Measurements from ENCODE around the gene SEMA5A. TPM values are rescaled to one million over a fixed set of nuclear protein-coding genes. Genes with fewer than 3 reads are reported as not detected.

SEMA5A gene
- total and polyA plus RNA-seq, 2 donors (not counting 1 experiment from before 2014, with no cell fraction given): not detected

GRCh38 chr5:9483243-9483642 is 62.6 kb downstream of the SEMA5A start:
- DNase-seq (no peak), ATAC-seq (ENCODE audit: low read depth) (no peak)
- no peak for TF ChIP-seq CTCF (IDR thresholded peaks at IDR 0.05)
- TF ChIP-seq EZH2 (IDR thresholded peaks at IDR 0.05; ENCODE audit: borderline replicate concordance, insufficient read depth, low read depth, low read length, poor library complexity, severe bottlenecking): no peak
- Histone ChIP-seq H3K36me3 (replicated peaks in 1 of 2; ENCODE audit: control extremely low read depth in 1 of 2, control insufficient read depth in 1 of 2, extremely low read depth in 1 of 2, insufficient read depth in 2 of 2, low read length in 1 of 2) (no peaks in the 10 kb centered on the region), H3K4me3 (ENCODE audit: control extremely low read depth in 1 of 5, extremely low read depth in 1 of 5, insufficient read depth in 1 of 5, low read depth in 2 of 5, low read length in 4 of 5) (no peak overlapping the region), H3K27me3 (replicated peaks in 1 of 4; ENCODE audit: control extremely low read depth in 1 of 4, control insufficient read depth in 3 of 4, insufficient read depth in 4 of 4, low read length in 3 of 4) (no peaks in the 10 kb centered on the region), H3K27ac (ENCODE audit: low read length in 2 of 2) (no peak overlapping the region), H3K4me1 (ENCODE audit: control insufficient read depth in 2 of 2, insufficient read depth in 2 of 2, low read length in 2 of 2) (no peaks in the 10 kb centered on the region), H3K9ac (ENCODE audit: low read length) (no peak overlapping the region), H2AFZ (ENCODE audit: insufficient read depth, low read depth, low read length, poor library complexity, severe bottlenecking) (no peak overlapping the region), H3K79me2 (ENCODE audit: control insufficient read depth, insufficient read depth, low read length) (no peaks in the 10 kb centered on the region), H3K9me3 (ENCODE audit: control extremely low read depth in 1 of 3, control insufficient read depth in 2 of 3, insufficient read depth in 1 of 3, low read length in 2 of 3) (peaks cover 0 to 3% (median 0%) of the 10 kb centered on the region in 3 donors), H4K20me1 (ENCODE audit: control insufficient read depth, insufficient read depth, low read length, poor library complexity, severe bottlenecking) (no peaks in the 10 kb centered on the region), H3K4me2 (replicated peaks; ENCODE audit: low read depth, low read length, poor library complexity, severe bottlenecking) (no peak overlapping the region)
- Mint-ChIP-seq H3K4me1 (no peaks in the 10 kb centered on the region), H3K4me3 (no peak overlapping the region), H3K27me3 (no peaks in the 10 kb centered on the region), H3K9me3 (ENCODE audit: insufficient read depth) (no peaks in the 10 kb centered on the region), H3K27ac (no peak overlapping the region)
- ChIA-PET POLR2A (no interaction called here), CTCF (no interaction called here)
- intact Hi-C loops (cut with micrococcal nuclease): no loop called here
- WGBS (ENCODE audit: insufficient coverage): 17% methylated on average over 1 of the region's 3 CpGs

- Histone ChIP-seq H3K4me3 (ENCODE audit: control extremely low read depth in 1 of 5, extremely low read depth in 1 of 5, insufficient read depth in 1 of 5, low read depth in 2 of 5, low read length in 4 of 5) (no peak overlapping the region), H3K4me2 (replicated peaks; ENCODE audit: low read depth, low read length, poor library complexity, severe bottlenecking) (no peak overlapping the region), H3K27me3 (replicated peaks in 1 of 4; ENCODE audit: control extremely low read depth in 1 of 4, control insufficient read depth in 3 of 4, insufficient read depth in 4 of 4, low read length in 3 of 4) (no peaks in the 10 kb centered on the region), H3K36me3 (replicated peaks in 1 of 2; ENCODE audit: control extremely low read depth in 1 of 2, control insufficient read depth in 1 of 2, extremely low read depth in 1 of 2, insufficient read depth in 2 of 2, low read length in 1 of 2) (no peaks in the 10 kb centered on the region), H4K20me1 (ENCODE audit: control insufficient read depth, insufficient read depth, low read length, poor library complexity, severe bottlenecking) (no peaks in the 10 kb centered on the region), H3K4me1 (ENCODE audit: control insufficient read depth in 2 of 2, insufficient read depth in 2 of 2, low read length in 2 of 2) (no peaks in the 10 kb centered on the region), H3K9ac (ENCODE audit: low read length) (no peak overlapping the region), H3K79me2 (ENCODE audit: control insufficient read depth, insufficient read depth, low read length) (no peaks in the 10 kb centered on the region), H2AFZ (ENCODE audit: insufficient read depth, low read depth, low read length, poor library complexity, severe bottlenecking) (no peak overlapping the region), H3K9me3 (ENCODE audit: control extremely low read depth in 1 of 3, control insufficient read depth in 2 of 3, insufficient read depth in 1 of 3, low read length in 2 of 3) (peaks cover 2 to 9% (median 7%) of the 10 kb centered on the region in 3 donors), H3K27ac (ENCODE audit: low read length in 2 of 2) (no peak overlapping the region)
- no peak for DNase-seq
- H3K4me1 Mint-ChIP-seq: no peaks in the 10 kb centered on the region
- no peak for ATAC-seq (ENCODE audit: low read depth)
- TF ChIP-seq EZH2 (IDR thresholded peaks at IDR 0.05; ENCODE audit: borderline replicate concordance, insufficient read depth, low read depth, low read length, poor library complexity, severe bottlenecking) (no peak), CTCF (IDR thresholded peaks at IDR 0.05) (no peak)
- H3K27ac Mint-ChIP-seq: no peak overlapping the region
- H3K4me3 Mint-ChIP-seq: no peak overlapping the region
- ChIA-PET POLR2A (no interaction called here), CTCF (no interaction called here)
- 100% methylated on average over 2 of the region's 2 CpGs for WGBS (ENCODE audit: insufficient coverage)
- intact Hi-C loops (cut with micrococcal nuclease): no loop called here
- H3K9me3 Mint-ChIP-seq (ENCODE audit: insufficient read depth): peaks cover 3% of the 10 kb centered on the region
- no peaks in the 10 kb centered on the region for H3K27me3 Mint-ChIP-seq
Measured at GRCh38 chr5:9482381-9482780, 63.5 kb downstream of the SEMA5A start.

All from B cell (primary cell).